Measurements from ENCODE around the gene CASD1. TPM values are rescaled to one million over a fixed set of nuclear protein-coding genes. Genes with fewer than 3 reads are reported as not detected.
A peak's percentile ranks its signal among the peaks of the same experiment; 100 is the strongest.

The CASD1 gene
- total RNA-seq, 1 experiment from 2014 or later: 42.0 TPM

- no peak for DNase-seq (ENCODE audit: low read depth)
Measured at GRCh38 chr7:94512735-94513564, 3.3 kb downstream of the CASD1 start.

- no peak for DNase-seq (ENCODE audit: low read depth)
Measured at GRCh38 chr7:94513565-94513860, 3.9 kb downstream of the CASD1 start.

GRCh38 chr7:94514140-94514889 is 4.7 kb downstream of the CASD1 start:
- DNase-seq (ENCODE audit: low read depth): no peak

- DNase-seq (ENCODE audit: low read depth): no peak
Measured at GRCh38 chr7:94514917-94515316, 5.3 kb downstream of the CASD1 start.

GRCh38 chr7:94525923-94526322 is 16.3 kb downstream of the CASD1 start:
- no peak for DNase-seq (ENCODE audit: low read depth)

GRCh38 chr7:94529516-94529915 is 19.9 kb downstream of the CASD1 start:
- peak; percentile 58 for DNase-seq (ENCODE audit: low read depth)

- no peak for DNase-seq (ENCODE audit: low read depth)
Measured at GRCh38 chr7:94530109-94530508, 20.5 kb downstream of the CASD1 start.

- DNase-seq (ENCODE audit: low read depth): no peak
Measured at GRCh38 chr7:94532676-94533075, 23.1 kb downstream of the CASD1 start.

GRCh38 chr7:94540428-94540827 is 30.8 kb downstream of the CASD1 start:
- peak; percentile 13 for DNase-seq (ENCODE audit: low read depth)

- no peak for DNase-seq (ENCODE audit: low read depth)
Measured at GRCh38 chr7:94547126-94547525, 37.5 kb downstream of the CASD1 start.

GRCh38 chr7:94556028-94556427 is 46.4 kb downstream of the CASD1 start:
- no peak for DNase-seq (ENCODE audit: low read depth)

GRCh38 chr7:94557215-94557614 is 47.6 kb downstream of the CASD1 start:
- DNase-seq (ENCODE audit: low read depth): no peak

- DNase-seq (ENCODE audit: low read depth): no peak
Measured at GRCh38 chr7:94559972-94560371, 50.4 kb downstream of the CASD1 start.

- peak; percentile 33 for DNase-seq (ENCODE audit: low read depth)
Measured at GRCh38 chr7:94561841-94562514, 52.4 kb downstream of the CASD1 start.

- DNase-seq (ENCODE audit: low read depth): no peak
Measured at GRCh38 chr7:94562525-94562924, 52.9 kb downstream of the CASD1 start.

GRCh38 chr7:94565247-94565894 is 55.8 kb downstream of the CASD1 start:
- no peak for DNase-seq (ENCODE audit: low read depth)

- DNase-seq (ENCODE audit: low read depth): no peak
Measured at GRCh38 chr7:94567396-94567795, 57.8 kb downstream of the CASD1 start.

GRCh38 chr7:94571816-94572215 is 62.2 kb downstream of the CASD1 start:
- DNase-seq (ENCODE audit: low read depth): no peak

- no peak for DNase-seq (ENCODE audit: low read depth)
Measured at GRCh38 chr7:94575646-94576045, 66.0 kb downstream of the CASD1 start.

GRCh38 chr7:94576316-94576715 is 66.7 kb downstream of the CASD1 start:
- DNase-seq (ENCODE audit: low read depth): peak; percentile 77

- DNase-seq (ENCODE audit: low read depth): no peak
Measured at GRCh38 chr7:94577357-94577756, 67.7 kb downstream of the CASD1 start.

GRCh38 chr7:94578614-94579013 is 69.0 kb downstream of the CASD1 start:
- peak; percentile 89 for DNase-seq (ENCODE audit: low read depth)
